B cell (primary cell): ENCODE measurements around the gene KIF26B.

Experiments
- CTCF ChIP-seq: fragments of 200-600 bp; IDR thresholded peaks from one replicate; pipeline ENCODE4 v1.8.0; 2022; ENCODE audit warnings: antibody characterized with exemption, mild to moderate bottlenecking
- EZH2 ChIP-seq: IDR thresholded peaks from 2 replicates; pipeline ENCODE4 v1.6.1; 2012; ENCODE audit warnings: borderline replicate concordance, low read depth, mild to moderate bottlenecking, moderate library complexity, low read length; ENCODE audit not compliant: insufficient read depth, poor library complexity, severe bottlenecking

DNA sequence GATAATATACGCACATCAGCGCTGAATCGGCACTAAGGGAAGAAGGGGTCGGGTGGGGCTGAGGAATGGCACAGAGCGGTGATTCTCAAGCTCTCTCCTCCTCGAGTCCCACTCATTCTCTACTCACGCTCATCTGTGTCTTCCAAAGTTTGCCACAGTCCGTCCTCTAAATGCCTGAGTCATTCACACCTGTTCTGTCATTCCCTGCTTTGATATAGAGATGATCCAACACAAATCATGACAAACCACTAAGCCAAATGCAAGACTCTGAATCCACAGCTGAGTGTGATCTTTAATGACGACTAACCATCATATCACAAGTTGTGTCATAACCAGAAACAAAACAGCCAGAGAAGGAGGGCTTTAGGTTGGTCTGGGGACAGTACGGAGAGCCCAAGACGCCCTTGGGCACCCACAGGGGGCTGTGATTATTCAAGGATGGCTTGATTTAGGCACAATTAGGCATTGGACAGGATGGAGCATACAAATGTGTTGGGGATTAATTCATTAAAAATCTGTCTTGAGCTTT, 501.5 kb downstream of the KIF26B start:
- no peak for TF ChIP-seq CTCF
- no peak for TF ChIP-seq EZH2
